ENCODE results near the gene SYNJ2.

Gene SYNJ2

DNA sequence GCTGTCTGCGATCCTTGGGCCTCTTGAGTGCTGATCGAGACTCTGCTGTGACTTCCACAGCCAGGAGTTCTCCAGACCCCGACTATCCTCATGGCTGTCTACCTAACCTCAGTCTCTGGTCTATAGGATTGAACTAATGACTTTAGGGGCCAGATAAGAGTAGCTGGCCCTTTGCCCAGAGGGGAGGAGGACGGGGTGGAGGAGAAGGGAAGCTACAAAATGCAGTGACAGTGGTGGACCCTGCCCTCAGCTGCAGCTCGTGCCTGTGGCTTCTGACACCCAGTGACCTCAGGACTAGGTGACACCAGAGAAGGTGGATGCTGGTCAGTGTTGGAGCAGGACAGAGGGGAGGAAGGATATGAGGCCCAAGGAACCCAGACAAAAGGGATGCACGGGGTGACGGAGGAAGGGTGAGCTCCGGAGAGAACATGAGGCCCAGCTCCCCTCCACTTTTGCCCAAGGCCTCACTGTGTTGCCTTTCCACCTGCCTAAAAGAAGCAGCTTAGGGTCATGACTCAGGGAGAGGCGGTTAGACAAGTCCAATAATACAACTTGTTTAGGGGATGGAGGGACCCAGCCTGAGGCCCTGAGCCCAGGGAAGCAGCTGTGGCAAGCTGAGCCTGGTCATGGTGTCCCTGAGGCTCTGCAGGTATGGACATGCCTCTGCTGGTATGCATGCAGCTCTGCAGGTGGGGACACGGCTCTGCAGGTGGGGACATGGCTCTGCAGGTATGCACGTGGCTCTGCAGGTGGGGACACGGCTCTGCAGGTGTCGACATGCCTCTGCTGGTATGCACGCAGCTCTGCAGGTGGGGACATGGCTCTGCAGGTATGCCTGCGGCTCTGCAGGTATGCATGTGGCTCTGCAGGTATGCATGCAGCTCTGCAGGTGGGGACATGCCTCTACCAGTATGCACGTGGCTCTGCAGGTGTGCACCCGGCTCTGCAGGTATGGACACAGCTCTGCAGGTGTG lies 67.7 kb downstream of the SYNJ2 start:
- TF ChIP-seq POLR2A (IDR thresholded peaks at IDR 0.05; ENCODE audit: extremely low read depth, insufficient read length): no peak
- no peak for DNase-seq (ENCODE audit: low read depth)
- H3K4me3 ChIP-seq (ENCODE audit: low read depth, low read length): no peak overlapping the region

GRCh38 chr6:158050107-158050735 lies 68.6 kb downstream of the SYNJ2 start:
- TF ChIP-seq, protein P1, sequence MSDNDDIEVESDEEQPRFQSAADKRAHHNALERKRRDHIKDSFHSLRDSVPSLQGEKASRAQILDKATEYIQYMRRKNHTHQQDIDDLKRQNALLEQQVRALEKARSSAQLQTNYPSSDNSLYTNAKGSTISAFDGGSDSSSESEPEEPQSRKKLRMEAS (IDR thresholded peaks at IDR 0.05; ENCODE audit: low read depth, low read length): no peak
- TF ChIP-seq CTCF (IDR thresholded peaks at IDR 0.05; ENCODE audit: low read depth, low read length) (no peak), POLR2A (IDR thresholded peaks at IDR 0.05; ENCODE audit: extremely low read depth, insufficient read length) (no peak), MYC (IDR thresholded peaks at IDR 0.05; ENCODE audit: low read depth, low read length) (no peak)
- no peak overlapping the region for H3K4me3 ChIP-seq (ENCODE audit: low read depth, low read length)
- no peak for DNase-seq (ENCODE audit: low read depth)

DNA sequence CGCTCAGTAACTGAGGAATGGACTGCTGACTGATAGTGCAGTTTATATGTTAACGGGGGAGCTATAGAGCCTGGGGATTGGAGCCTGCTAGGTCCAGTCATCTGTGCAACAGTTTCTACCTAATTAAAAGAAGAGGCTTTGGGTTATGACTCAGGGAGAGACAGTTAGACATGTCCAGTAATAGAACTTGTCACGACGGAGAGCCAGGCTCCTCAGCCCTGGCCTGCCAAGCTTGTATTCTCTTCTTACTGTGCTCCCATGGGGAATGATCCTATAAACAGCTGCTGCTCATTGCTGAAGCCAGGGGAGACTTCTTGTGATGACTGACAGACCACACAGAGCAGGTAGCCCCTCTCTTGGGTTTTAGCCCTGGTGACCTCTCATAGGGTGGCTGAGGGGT lies 69.3 kb downstream of the SYNJ2 start:
- TF ChIP-seq, protein P1 (IDR thresholded peaks at IDR 0.05; ENCODE audit: low read depth, low read length): no peak
- DNase-seq (ENCODE audit: low read depth): no peak
- H3K4me3 ChIP-seq (ENCODE audit: low read depth, low read length): no peak overlapping the region

GRCh38 chr6:158051968-158052367 lies 70.3 kb downstream of the SYNJ2 start:
- DNase-seq (ENCODE audit: low read depth): no peak
- TF ChIP-seq CTCF (IDR thresholded peaks at IDR 0.05; ENCODE audit: low read depth, low read length): no peak
- TF ChIP-seq POLR2A (IDR thresholded peaks at IDR 0.05; ENCODE audit: extremely low read depth, insufficient read length): no peak
- TF ChIP-seq, protein P1 (IDR thresholded peaks at IDR 0.05; ENCODE audit: low read depth, low read length): no peak
- TF ChIP-seq MYC (IDR thresholded peaks at IDR 0.05; ENCODE audit: low read depth, low read length): no peak

DNA sequence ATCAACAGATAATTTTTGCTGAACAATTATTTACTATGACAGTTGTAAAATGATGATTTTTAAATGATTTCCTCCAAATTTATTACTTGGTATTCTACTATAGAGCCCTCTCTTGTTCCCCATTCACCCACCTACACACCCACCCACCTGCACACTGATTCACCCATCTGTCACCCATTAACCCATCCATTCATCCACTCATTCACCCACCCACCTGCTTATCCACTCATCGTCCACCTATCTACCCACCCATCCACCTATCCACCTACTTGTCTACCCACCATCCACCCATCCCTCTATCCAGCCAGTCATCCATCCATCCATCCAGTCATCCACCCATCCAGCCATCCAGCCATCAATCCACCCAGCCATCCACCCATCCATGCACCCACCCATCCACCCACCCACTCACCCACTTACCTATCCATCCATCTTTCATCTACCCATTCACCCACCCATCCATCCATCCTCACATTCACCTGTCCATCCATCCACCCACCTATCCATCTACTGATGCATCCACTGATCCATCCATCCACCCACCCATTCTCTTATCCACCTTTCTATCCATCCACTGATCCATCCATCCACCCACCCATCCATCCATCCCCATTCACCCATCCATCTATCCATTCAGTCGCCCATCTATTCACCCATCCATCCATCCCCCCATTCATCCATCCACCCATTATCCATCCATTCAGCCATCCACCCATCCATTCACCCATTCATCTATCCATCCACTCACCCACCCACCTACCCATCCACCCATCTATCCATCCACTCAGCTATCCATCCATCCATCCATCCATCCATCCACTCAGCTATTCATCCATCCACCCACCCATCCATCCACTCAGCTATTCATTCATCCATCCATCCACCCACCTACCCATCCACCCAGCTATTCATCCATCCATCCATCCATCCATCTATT lies 72.0 kb downstream of the SYNJ2 start:
- H3K4me3 ChIP-seq (ENCODE audit: low read depth, low read length): no peak overlapping the region
- DNase-seq (ENCODE audit: low read depth): no peak
- no peak for TF ChIP-seq MYC (IDR thresholded peaks at IDR 0.05; ENCODE audit: low read depth, low read length)
- TF ChIP-seq POLR2A (IDR thresholded peaks at IDR 0.05; ENCODE audit: extremely low read depth, insufficient read length): no peak
- TF ChIP-seq, protein P1 (IDR thresholded peaks at IDR 0.05; ENCODE audit: low read depth, low read length): no peak
- no peak for TF ChIP-seq CTCF (IDR thresholded peaks at IDR 0.05; ENCODE audit: low read depth, low read length)

More at GRCh38 chr6:158051968-158052367, 70.3 kb downstream of the SYNJ2 start:
- H3K4me3 ChIP-seq (ENCODE audit: low read depth, low read length): no peak overlapping the region

DNA sequence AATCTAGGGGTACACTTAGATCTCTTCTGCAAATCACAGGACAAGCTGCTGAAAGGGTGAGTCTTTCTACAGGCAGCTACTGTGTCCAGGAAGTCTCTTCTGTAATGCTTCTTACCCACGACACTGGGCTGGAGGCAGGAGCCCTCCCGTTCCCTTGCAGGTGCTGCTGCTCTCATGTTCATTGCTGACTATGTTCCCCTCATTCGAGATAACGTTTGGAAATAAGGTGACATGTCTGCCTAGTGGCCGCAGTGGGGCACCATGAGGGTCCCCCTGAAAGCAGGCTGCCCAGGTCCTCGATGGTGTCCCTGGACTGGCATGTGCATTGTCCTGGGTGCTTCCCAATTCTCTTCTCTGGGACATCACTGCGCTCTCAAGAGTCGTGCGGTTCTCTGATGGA lies 74.7 kb downstream of the SYNJ2 start:
- no peak overlapping the region for H3K4me3 ChIP-seq (ENCODE audit: low read depth, low read length)
- TF ChIP-seq, protein P1 (IDR thresholded peaks at IDR 0.05; ENCODE audit: low read depth, low read length): no peak
- TF ChIP-seq MYC (IDR thresholded peaks at IDR 0.05; ENCODE audit: low read depth, low read length) (no peak), CTCF (IDR thresholded peaks at IDR 0.05; ENCODE audit: low read depth, low read length) (no peak), POLR2A (IDR thresholded peaks at IDR 0.05; ENCODE audit: extremely low read depth, insufficient read length) (no peak)
- no peak for DNase-seq (ENCODE audit: low read depth)

All from NB4 (cell line).